Measurements from ENCODE around the gene IFNL2. TPM values are rescaled to one million over a fixed set of nuclear protein-coding genes. Genes with fewer than 3 reads are reported as not detected.
"Not testable (repeated sequence)": the region's sequence is repeated elsewhere in the genome, so short reads cannot be mapped to it uniquely, and the experiment has no call there.

Gene IFNL2
- total RNA-seq: not detected in 2 replicates

DNA sequence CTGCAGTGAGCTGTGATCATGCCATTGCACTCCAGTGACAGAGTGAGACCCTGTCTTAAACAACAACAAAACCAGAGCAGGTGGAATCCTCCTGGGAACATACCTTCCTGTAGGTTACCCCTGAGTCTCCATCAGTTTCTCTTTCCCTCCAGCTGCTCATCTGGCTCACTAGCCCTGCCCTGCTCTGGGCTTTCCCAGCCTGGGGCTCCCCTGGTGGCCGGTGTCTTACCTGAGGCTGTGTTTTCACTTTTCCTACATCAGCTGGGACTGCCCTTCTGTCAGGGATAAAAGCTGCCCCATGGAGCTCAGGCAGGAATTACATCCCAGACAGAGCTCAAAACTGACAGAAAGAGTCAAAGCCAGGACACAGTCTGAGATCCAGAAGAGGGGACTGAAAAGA is at the start of gene IFNL2:
Gene IFNL2 (plus strand): TSS at position 312 of the 400 bp plus-strand sequence. CDS start 173 bp downstream, outside the sequence.
- H3K4me3 Mint-ChIP-seq (ENCODE audit: low read depth); H3K4me1 Mint-ChIP-seq (ENCODE audit: low read depth): not testable (repeated sequence)

DNA sequence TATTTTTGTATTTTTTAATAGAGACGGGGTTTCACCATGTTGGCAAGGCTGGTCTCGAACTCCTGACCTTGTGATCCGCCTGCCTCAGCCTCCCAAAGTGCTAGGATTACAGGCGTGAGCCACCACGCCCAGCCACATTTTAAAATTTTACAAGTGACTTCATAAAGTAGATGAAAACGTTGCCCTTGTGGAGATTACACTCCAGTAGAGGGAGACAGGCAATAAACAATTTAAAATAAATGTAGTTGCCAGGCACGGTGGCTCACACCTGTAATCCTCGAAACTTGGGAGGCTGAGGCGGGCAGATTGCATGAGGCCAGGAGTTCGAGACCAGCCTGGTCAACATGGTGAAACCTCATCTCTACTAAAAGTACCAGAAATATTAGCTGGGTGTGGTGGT is 49.1 kb upstream of the IFNL2 start:
- intact Hi-C loops (cut with micrococcal nuclease); H3K4me1 Mint-ChIP-seq (ENCODE audit: low read depth); H3K4me3 Mint-ChIP-seq (ENCODE audit: low read depth); H3K27ac Mint-ChIP-seq; H3K36me3 Mint-ChIP-seq (ENCODE audit: low read depth); H3K9me3 Mint-ChIP-seq; DNase-seq (ENCODE audit: low spot score): not testable (repeated sequence)
- peaks cover 20% of the 10 kb centered on the region for H3K27me3 Mint-ChIP-seq (ENCODE audit: low read depth)

More for the DNA sequence above, at the start of gene IFNL2:
- intact Hi-C loops (cut with micrococcal nuclease); H3K9me3 Mint-ChIP-seq; H3K27ac Mint-ChIP-seq; DNase-seq (ENCODE audit: low spot score); H3K36me3 Mint-ChIP-seq (ENCODE audit: low read depth): not testable (repeated sequence)
- peaks cover 27% of the 10 kb centered on the region for H3K27me3 Mint-ChIP-seq (ENCODE audit: low read depth)

GRCh38 chr19:39223703-39224279 is 44.4 kb upstream of the IFNL2 start:
- H3K27ac Mint-ChIP-seq: no peak overlapping the region
- H3K27me3 Mint-ChIP-seq (ENCODE audit: low read depth): peaks cover 27% of the 10 kb centered on the region
- DNase-seq (ENCODE audit: low spot score): no peak
- no peaks in the 10 kb centered on the region for H3K4me1 Mint-ChIP-seq (ENCODE audit: low read depth)
- H3K36me3 Mint-ChIP-seq (ENCODE audit: low read depth): no peaks in the 10 kb centered on the region
- H3K4me3 Mint-ChIP-seq (ENCODE audit: low read depth): no peak overlapping the region
- H3K9me3 Mint-ChIP-seq: no peaks in the 10 kb centered on the region
- intact Hi-C loops (cut with micrococcal nuclease): no loop called here

DNA sequence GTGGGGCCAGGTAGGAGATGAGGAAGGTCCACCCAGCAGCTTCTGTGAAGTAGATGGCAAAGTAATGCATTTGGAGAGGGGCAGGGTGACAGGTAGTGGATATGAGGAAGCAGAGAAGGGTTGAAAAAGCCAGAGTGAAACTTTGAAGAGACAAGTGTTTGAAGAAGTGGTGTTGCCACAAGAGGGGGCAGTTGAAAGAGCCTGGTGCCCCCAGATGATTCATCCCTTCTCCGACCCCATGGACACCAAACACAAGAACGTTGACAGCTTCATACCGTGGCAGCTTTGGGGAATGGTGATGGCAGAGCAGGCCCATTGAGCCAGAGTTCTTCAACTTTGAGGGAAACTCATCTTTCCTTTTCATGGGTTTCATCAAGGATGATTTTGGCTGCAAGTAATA is 43.3 kb upstream of the IFNL2 start:
- no peak overlapping the region for H3K27ac Mint-ChIP-seq
- no peak for DNase-seq (ENCODE audit: low spot score)
- peaks cover 24% of the 10 kb centered on the region for H3K27me3 Mint-ChIP-seq (ENCODE audit: low read depth)
- no peak overlapping the region for H3K4me3 Mint-ChIP-seq (ENCODE audit: low read depth)
- intact Hi-C loops (cut with micrococcal nuclease): no loop called here
- H3K9me3 Mint-ChIP-seq: no peaks in the 10 kb centered on the region
- no peaks in the 10 kb centered on the region for H3K36me3 Mint-ChIP-seq (ENCODE audit: low read depth)
- H3K4me1 Mint-ChIP-seq (ENCODE audit: low read depth): no peaks in the 10 kb centered on the region

GRCh38 chr19:39230096-39230764 is 38.0 kb upstream of the IFNL2 start:
- no peak overlapping the region for H3K27ac Mint-ChIP-seq
- H3K4me1 Mint-ChIP-seq (ENCODE audit: low read depth): no peaks in the 10 kb centered on the region
- no peaks in the 10 kb centered on the region for H3K36me3 Mint-ChIP-seq (ENCODE audit: low read depth)
- no peaks in the 10 kb centered on the region for H3K9me3 Mint-ChIP-seq
- intact Hi-C loops (cut with micrococcal nuclease): no loop called here
- peaks cover 11% of the 10 kb centered on the region for H3K27me3 Mint-ChIP-seq (ENCODE audit: low read depth)
- no peak for DNase-seq (ENCODE audit: low spot score)
- no peak overlapping the region for H3K4me3 Mint-ChIP-seq (ENCODE audit: low read depth)

- Mint-ChIP-seq H3K4me1 (ENCODE audit: low read depth) (peaks cover 3% of the 10 kb centered on the region), H3K4me3 (ENCODE audit: low read depth) (no peak overlapping the region), H3K36me3 (ENCODE audit: low read depth) (no peaks in the 10 kb centered on the region), H3K27me3 (ENCODE audit: low read depth) (peaks cover 7% of the 10 kb centered on the region), H3K27ac (no peak overlapping the region), H3K9me3 (no peaks in the 10 kb centered on the region)
- DNase-seq (ENCODE audit: low spot score): no peak
- intact Hi-C loops (cut with micrococcal nuclease): no loop called here
These were observed 35.5 kb upstream of the IFNL2 start for GRCh38 chr19:39232708-39233107.

GRCh38 chr19:39236527-39236926 is 31.7 kb upstream of the IFNL2 start:
- H3K4me3 Mint-ChIP-seq (ENCODE audit: low read depth): no peak overlapping the region
- H3K9me3 Mint-ChIP-seq: no peaks in the 10 kb centered on the region
- no peaks in the 10 kb centered on the region for H3K36me3 Mint-ChIP-seq (ENCODE audit: low read depth)
- DNase-seq (ENCODE audit: low spot score): no peak
- peaks cover 11% of the 10 kb centered on the region for H3K4me1 Mint-ChIP-seq (ENCODE audit: low read depth)
- peaks cover 3% of the 10 kb centered on the region for H3K27me3 Mint-ChIP-seq (ENCODE audit: low read depth)
- intact Hi-C loops (cut with micrococcal nuclease): no loop called here
- no peak overlapping the region for H3K27ac Mint-ChIP-seq

DNA sequence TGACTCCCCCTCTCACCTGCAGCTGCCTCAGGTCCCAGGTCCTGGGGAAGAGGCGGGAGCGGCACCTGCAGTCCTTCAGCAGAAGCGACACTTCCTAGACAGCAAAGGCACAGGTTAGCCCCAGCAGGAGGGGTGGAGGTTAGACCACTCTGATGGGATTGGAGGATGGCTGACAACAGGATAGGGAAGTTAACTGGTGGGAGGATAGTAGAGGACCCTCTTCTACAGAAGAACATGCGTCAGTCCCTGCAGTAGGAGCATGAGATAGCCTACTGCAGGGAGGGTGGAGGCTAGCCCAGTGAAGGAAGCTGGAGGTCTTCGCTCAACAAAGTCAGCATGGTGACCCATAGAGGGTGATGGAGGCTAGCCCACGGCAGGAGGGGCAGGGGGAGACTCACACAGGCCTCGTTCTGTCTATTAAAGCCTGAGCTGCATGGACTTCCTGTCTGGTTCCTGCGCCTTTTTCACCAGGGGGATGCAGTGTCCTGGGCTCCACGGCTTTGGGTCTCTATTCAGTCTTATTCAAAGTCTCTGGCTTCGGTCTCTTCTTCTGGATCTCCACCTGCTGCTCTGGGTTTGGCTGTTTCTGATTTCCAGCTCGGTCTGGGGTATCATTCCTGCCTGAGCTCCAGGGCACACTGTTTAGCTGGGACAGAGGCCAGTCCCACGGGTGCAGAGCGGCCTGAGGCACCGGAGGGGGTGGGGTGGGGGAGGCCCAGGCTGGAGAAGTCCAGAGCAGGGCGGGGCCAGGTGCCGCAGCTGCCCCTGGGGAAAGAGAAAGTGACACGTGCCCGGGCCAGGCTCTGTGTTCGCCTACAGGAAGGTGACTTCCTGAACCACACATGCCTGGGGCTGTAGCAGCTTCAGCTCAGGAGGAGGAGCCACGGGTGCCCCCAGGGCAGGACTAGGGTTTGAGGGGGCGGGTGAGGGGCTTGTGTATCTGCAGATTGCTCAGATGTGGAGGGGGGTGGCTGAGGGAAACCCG is 30.7 kb upstream of the IFNL2 start:
- intact Hi-C loops (cut with micrococcal nuclease): no loop called here
- H3K9me3 Mint-ChIP-seq: no peaks in the 10 kb centered on the region
- peak; percentile 27 for DNase-seq (ENCODE audit: low spot score)
- H3K27ac Mint-ChIP-seq: peak overlapping the region; percentile 49
- H3K36me3 Mint-ChIP-seq (ENCODE audit: low read depth): no peaks in the 10 kb centered on the region
- peaks cover 11% of the 10 kb centered on the region for H3K4me1 Mint-ChIP-seq (ENCODE audit: low read depth)
- H3K4me3 Mint-ChIP-seq (ENCODE audit: low read depth): peak overlapping the region; percentile 14
- H3K27me3 Mint-ChIP-seq (ENCODE audit: low read depth): no peaks in the 10 kb centered on the region

DNA sequence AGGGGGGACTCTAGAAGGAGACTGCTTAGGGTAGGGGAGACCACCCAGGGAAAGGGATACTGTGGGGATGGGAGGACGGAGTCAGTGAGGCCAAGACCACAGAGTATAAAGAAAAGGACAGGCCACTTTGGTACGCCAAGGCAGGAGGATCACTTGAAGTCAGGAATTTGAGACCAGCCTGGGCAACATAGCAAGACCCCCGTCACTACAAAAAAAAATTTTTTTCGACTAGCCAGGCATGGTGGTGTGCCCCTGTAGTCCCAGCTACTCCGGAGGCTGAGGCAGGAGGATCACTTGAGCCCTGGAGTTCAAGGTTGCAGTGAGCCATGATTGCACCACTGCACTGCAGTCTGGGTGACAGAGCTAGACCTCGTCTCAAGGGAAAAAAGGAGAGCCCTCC is 30.0 kb upstream of the IFNL2 start:
- Mint-ChIP-seq H3K36me3 (ENCODE audit: low read depth) (no peaks in the 10 kb centered on the region), H3K9me3 (no peaks in the 10 kb centered on the region), H3K4me1 (ENCODE audit: low read depth) (peaks cover 11% of the 10 kb centered on the region), H3K27ac (peak overlapping the region; percentile 49), H3K4me3 (ENCODE audit: low read depth) (no peak overlapping the region), H3K27me3 (ENCODE audit: low read depth) (peaks cover 2% of the 10 kb centered on the region)
- DNase-seq (ENCODE audit: low spot score): no peak
- intact Hi-C loops (cut with micrococcal nuclease): no loop called here

GRCh38 chr19:39238944-39239343 is 29.3 kb upstream of the IFNL2 start:
- peaks cover 5% of the 10 kb centered on the region for H3K27me3 Mint-ChIP-seq (ENCODE audit: low read depth)
- H3K9me3 Mint-ChIP-seq: no peaks in the 10 kb centered on the region
- peaks cover 11% of the 10 kb centered on the region for H3K4me1 Mint-ChIP-seq (ENCODE audit: low read depth)
- no peak for DNase-seq (ENCODE audit: low spot score)
- intact Hi-C loops (cut with micrococcal nuclease): no loop called here
- H3K27ac Mint-ChIP-seq: no peak overlapping the region
- H3K4me3 Mint-ChIP-seq (ENCODE audit: low read depth): no peak overlapping the region
- no peaks in the 10 kb centered on the region for H3K36me3 Mint-ChIP-seq (ENCODE audit: low read depth)

DNA sequence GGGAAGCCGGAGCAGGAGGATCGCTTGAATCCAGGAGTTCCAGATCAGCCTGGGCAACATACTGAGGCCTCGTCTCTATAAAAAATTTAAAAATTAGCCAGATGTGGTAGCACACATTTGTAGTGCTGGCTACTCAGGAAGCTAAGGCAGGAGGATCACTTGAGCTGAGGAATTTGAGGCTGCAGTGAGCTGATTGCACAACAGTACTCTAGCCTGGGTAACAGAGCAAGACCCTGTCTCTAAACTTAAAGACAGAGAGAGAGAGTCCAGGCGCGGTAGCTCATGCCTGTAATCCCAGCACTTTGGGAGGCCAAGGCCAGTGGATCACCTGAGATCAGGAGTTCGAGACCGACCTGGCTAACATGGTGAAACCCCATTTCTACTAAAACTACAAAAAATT is 27.8 kb upstream of the IFNL2 start:
- H3K9me3 Mint-ChIP-seq: no peaks in the 10 kb centered on the region
- H3K36me3 Mint-ChIP-seq (ENCODE audit: low read depth): no peaks in the 10 kb centered on the region
- intact Hi-C loops (cut with micrococcal nuclease): no loop called here
- no peak for DNase-seq (ENCODE audit: low spot score)
- no peak overlapping the region for H3K27ac Mint-ChIP-seq
- H3K27me3 Mint-ChIP-seq (ENCODE audit: low read depth): peaks cover 5% of the 10 kb centered on the region
- peaks cover 11% of the 10 kb centered on the region for H3K4me1 Mint-ChIP-seq (ENCODE audit: low read depth)
- H3K4me3 Mint-ChIP-seq (ENCODE audit: low read depth): no peak overlapping the region

DNA sequence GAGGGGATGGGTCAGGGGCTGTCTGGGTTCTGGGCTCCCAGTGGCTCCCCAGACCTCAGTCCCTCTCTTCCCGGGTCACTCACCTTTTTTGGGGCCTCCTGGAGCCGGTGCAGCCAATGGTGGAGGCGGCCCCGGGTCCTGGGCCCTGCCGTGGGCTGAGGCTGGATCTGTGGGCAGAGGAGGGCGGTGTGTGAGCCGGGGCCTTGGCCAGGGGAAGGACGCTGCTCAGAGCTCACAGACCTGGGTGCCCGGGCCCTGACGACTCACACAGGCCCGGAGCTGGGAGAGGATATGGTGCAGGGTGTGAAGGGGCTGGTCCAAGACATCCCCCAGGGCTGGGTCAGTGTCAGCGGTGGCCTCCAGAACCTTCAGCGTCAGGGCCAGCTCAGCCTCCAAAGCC is 24.5 kb upstream of the IFNL2 start:
- H3K36me3 Mint-ChIP-seq (ENCODE audit: low read depth); H3K4me1 Mint-ChIP-seq (ENCODE audit: low read depth); H3K9me3 Mint-ChIP-seq; H3K4me3 Mint-ChIP-seq (ENCODE audit: low read depth); H3K27me3 Mint-ChIP-seq (ENCODE audit: low read depth); DNase-seq (ENCODE audit: low spot score); H3K27ac Mint-ChIP-seq; intact Hi-C loops (cut with micrococcal nuclease): not testable (repeated sequence)
